ENCODE measurements around the gene GALNT2.

DNA sequence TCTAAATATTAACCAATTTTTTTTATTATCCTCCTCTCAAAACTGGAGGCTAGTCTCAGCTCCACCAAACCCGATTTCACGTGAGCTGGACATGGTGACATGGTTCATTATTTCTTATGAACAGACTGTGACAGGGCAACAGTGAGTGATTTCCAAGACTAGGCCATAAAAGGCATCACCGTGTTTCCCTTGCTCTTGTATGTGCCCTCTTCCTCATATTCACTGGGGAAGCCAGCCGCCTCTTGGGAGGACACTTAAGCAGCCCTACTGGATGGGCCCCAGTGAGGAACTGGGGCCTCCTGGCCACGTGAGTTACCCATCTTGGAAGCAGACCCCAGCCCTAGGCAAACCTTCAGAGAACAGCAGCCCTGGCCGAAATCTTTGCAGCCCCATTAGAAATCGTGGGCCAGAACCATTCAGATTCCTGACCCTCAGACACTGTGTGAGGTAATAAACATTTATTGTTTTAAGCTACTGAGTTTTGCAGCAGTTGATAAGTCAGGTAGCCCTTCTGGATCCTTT, 105.0 kb downstream of the GALNT2 start:
- TF ChIP-seq, protein P1, sequence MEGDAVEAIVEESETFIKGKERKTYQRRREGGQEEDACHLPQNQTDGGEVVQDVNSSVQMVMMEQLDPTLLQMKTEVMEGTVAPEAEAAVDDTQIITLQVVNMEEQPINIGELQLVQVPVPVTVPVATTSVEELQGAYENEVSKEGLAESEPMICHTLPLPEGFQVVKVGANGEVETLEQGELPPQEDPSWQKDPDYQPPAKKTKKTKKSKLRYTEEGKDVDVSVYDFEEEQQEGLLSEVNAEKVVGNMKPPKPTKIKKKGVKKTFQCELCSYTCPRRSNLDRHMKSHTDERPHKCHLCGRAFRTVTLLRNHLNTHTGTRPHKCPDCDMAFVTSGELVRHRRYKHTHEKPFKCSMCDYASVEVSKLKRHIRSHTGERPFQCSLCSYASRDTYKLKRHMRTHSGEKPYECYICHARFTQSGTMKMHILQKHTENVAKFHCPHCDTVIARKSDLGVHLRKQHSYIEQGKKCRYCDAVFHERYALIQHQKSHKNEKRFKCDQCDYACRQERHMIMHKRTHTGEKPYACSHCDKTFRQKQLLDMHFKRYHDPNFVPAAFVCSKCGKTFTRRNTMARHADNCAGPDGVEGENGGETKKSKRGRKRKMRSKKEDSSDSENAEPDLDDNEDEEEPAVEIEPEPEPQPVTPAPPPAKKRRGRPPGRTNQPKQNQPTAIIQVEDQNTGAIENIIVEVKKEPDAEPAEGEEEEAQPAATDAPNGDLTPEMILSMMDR (IDR thresholded peaks at IDR 0.05), result no peak
- no peak for TF ChIP-seq ZFX (IDR thresholded peaks at IDR 0.05; ENCODE audit: borderline replicate concordance)
